SK-MEL-5 (cell line): ENCODE data around the gene SNAPC2. TPM values are rescaled to one million over a fixed set of nuclear protein-coding genes. Genes with fewer than 3 reads are reported as not detected.
"Not testable (repeated sequence)": the region's sequence is repeated elsewhere in the genome, so short reads cannot be mapped to it uniquely, and the experiment has no call there.

Experiments used
- DNase-seq: peaks from one replicate; pipeline ENCODE4 v3.0.0-alpha.2; 2016; ENCODE audit warnings: low read depth, low spot score
- in situ Hi-C: cut with HindIII; loops from 2 replicates; pipeline ENCODE4 v1.10.0; 2016; ENCODE audit warnings: low sequenced_read_pairs, high pct_unique_total_duplicates, low pct_unique_long_range_greater_than_20kb
- total RNA-seq: library from RNA; depleted of rRNA; stranded (reverse); fragments of >200 nt; shearing (Covaris generic); gene quantifications from 2 replicates; pipeline ENCODE4 v1.2.3, GENCODE V29; 2014

SNAPC2 gene
- total RNA-seq, 1 experiment from 2014 or later: 16.7 TPM

GRCh38 chr19:7915250-7916102 lies 4.7 kb upstream of the SNAPC2 start:
- DNase-seq: no peak
- in situ Hi-C loops: no loop called here

GRCh38 chr19:7916103-7916954 lies 3.8 kb upstream of the SNAPC2 start:
- in situ Hi-C loops: no loop called here
- DNase-seq: no peak

DNA sequence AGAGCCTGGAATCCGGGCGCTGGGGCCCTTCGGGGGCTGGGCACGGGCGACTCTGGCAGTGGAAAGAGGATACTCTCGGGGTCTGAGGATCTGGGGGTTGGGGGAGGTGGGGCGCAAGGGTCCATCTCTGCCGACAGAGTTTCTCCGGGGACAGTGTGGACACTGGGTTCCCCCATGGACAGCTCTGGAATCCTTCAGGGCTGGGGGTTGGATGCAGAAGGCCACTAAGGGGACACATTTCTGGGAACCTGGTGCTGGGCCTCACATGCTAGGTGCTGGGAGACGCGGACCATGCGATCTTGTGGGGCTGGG lies 3.2 kb upstream of the SNAPC2 start:
- no peak for DNase-seq
- in situ Hi-C loops: no loop called here

DNA sequence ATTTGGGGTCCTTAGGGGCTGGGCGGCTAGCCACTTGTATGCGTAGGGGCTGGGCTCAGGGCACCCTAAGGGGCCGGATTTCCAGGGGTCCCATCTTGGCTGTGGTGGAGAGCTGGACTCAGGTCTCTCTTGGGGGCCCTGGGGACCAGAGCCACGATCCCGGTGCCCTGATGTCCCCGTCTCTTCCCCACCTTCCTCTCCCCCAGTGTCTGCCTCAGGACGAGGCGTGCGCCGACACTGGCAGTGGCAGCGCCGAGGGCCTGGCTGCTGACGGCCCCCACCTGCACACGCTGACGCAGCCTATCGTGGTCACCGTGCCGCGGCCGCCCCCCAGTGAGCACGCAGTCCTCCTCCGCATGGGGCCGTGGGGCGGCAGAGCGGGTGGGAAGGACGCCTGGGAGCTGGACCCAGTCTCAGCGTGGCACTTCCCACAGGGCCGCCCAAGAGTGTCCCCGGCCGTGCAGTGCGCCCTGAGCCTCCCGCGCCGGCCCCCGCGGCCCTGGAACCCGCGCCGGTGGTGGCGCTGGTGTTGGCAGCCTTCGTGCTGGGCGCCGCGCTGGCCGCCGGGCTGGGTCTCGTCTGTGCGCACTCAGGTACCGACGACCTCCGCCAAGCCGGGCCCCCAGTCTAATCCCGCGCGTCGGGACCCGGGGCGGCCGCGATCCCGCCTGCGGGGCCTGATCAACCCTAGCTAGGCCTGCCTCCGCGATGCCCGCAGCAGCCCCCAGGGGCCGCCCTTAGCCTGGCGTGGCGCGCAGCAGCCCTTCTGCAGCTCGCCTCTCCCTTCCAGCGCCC lies 2.7 kb upstream of the SNAPC2 start:
- in situ Hi-C loops: no loop called here

DNA sequence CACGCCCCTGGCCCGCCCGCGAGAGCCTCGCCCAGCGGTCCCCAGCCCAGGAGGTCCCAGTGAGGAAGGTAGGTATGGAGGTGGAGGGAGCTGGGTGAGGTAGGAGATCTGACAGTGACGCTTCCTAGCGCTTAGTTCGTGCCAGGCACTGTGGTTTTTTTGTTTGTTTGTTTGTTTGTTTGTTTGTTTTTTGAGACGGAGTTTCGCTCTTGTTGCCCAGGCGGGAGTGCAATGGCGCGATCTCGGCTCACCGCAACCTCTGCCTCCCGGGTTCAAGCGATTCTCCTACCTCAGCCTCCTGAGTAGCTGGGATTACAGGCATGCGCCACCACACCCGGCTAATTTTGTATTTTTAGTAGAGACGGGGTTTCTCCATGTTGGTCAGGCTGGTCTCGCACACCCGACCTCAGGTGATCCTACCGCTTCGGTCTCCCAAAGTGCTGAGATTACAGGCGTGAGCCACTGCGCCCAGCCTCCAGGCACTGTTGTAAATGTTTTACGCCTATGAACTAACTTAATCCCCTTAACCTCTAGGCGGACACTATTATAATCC lies 2.0 kb upstream of the SNAPC2 start:
- DNase-seq, in situ Hi-C loops: not testable (repeated sequence)

More for the DNA sequence above, 2.7 kb upstream of the SNAPC2 start:
- no peak for DNase-seq

DNA sequence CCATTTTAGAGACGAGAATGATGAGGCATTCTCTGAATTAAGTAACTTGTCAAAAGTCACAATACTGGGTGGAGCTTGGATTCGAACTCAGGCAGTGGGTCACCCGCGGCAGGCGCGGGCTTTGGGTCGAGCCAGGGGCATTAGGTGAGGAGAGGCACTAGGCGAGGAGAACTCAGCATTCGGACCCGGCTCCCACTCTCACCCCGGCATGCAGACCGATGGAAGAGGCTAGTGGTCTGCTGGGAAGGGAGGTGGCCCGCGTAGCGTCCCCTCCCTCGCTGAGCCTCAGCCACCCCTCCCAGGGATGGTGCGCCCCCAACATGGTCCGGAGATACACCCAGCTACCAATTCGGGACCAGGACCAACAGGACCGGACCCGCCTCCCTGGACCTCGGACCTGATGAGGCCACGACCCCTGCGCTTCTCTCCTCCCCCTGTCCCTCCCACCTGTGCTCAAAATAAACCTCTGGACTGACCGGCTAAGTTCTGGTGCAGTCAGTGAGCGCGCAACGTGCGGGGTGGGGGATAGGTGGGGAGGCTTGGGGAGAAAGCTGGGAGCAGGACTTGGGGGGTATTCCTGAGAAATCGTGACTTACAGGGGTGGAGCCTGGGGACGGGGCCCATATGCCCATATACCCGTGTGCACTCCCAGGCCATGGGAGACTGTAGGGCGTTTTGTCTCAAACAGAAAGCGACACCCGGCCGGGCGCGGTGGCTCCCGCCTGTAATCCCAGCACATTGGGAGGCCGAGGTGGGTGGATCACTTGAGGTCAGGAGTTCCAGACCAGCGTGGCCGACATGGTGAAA lies 1.3 kb upstream of the SNAPC2 start:
- DNase-seq: no peak

DNA sequence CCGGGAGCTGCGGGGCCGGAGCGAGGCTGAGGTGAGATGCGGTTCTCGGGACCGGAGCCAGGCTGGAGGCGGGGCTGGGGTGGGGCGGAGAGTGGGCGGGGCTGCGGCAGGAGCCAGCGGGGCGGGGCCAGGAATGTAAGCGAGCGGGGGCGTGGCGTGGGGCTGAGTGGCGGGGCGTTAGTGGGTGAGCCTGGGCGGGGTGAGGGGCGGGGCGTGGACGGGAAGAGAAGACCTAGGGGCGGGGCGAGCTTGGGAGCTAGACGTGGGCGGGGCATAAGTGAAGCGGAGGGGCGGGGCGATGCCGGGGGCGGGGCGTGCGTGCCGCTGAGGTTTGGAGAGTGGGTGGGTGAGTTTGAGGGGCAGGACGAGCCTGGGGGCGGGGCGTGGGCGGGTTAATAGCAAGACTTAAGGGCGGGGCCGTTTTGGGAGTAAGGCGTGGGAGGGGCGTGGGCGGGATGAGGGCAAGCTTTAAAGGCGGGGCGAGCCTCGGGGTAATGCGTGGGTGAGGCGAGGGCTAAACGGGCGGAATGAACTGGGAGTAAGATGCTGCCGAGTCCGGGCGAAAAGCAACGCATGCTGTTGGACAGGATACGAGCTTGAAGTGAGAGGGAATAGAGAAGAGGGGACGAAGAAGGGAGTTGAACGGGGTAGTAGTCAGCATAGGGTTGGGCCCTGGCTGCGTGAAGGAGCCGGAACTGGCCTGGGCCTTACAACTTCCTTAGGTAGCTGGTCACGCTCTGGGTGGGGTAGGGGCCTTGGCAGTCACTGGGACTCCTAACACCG lies 572 bp downstream of the SNAPC2 start:
- in situ Hi-C loops: no loop called here
- peak; percentile 93 for DNase-seq

More for the DNA sequence above, 1.3 kb upstream of the SNAPC2 start:
- in situ Hi-C loops: no loop called here

GRCh38 chr19:7921302-7921966 lies 1.3 kb downstream of the SNAPC2 start:
- no peak for DNase-seq
- in situ Hi-C loops: no loop called here

DNA sequence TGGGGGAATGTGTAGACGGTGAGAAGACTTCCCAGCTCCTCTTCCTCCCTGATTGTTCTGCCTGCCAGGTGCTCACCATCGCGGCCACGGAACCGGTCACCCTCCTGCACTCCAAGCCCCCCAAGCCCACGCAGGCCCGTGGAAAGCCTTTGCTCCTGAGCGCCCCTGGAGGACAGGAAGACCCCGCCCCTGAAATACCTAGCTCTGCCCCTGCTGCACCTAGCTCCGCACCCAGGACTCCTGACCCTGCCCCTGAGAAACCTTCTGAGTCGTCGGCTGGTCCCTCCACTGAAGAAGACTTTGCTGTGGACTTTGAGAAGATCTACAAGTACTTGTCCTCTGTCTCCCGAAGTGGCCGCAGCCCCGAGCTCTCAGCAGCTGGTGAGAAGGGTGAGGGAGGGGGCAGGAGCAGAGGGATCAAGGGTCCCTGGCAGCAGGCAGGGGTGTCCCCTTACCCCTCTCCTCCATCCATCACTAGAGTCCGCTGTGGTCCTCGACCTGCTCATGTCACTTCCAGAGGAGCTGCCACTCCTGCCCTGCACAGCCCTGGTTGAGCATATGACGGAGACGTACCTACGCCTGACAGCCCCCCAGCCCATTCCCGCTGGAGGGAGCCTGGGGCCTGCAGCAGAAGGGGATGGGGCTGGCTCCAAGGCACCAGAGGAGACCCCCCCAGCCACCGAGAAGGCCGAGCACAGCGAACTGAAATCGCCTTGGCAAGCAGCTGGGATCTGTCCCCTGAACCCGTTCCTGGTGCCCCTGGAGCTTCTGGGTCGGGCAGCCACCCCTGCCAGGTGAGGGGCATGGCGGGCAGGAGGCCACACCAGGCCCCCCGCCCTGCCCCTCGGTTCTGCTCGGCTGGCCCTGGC lies 2.1 kb downstream of the SNAPC2 start:
- no peak for DNase-seq
- in situ Hi-C loops: no loop called here

DNA sequence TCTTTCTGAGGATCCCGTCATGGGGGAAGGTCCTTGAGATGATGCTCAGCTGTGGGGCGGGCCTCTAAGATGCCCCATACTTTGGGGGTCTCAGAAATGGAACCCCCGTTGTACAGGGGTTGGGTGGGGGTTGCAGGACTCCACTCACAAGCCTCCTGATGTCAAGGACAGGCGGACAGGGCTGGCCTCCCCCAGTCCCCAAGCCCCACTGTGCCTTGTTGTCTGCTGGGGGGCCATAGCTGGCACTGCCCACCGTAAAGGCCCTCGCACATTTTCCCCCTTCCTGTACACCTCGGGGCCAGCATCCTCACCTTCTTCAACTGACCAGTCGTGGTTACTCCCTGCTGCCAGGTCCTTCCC lies 2.7 kb downstream of the SNAPC2 start:
- in situ Hi-C loops: no loop called here
- no peak for DNase-seq

DNA sequence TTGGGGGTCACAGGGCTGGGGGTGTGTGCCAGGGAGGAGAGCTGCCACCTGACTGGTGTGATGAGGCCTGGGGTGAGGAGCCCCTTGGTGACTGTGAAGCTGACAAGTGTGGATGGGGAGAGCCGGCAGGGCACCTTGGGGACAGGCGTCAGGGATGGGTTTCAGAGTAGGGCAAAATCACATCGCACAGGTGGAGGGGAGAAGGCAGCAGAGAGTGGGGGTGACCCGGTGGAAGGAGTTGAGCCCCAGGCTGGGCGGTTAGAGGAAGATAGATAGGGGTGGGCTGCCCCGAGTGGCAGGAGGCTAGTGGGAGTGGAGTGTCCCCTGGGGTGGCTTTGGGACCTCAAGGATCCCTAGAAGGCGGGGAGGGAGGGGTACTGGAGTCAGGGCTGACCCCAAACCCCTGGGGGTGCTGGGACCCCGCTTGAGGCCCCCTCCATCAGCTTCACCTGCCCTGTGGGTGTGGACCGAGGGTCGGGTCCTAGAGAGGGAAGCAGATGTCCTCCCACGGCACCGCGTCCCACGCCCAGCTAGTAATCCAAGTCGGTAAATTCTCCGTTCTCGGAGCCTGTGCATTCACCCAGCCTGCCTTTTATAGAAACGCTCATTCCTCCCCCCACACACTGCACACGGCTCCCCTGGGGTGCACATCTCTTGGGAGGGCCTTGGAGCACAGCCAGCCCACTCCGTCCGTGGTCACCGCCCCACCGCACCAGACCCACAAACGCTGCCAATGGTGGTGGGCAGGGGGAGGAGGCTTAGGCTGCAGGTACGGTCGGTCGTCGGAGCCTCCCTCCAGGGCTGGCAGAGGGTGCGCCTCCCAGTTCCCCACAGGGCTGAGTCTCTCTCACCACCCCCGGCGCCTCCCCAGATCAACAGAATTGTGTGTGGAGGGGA lies 3.4 kb downstream of the SNAPC2 start:
- in situ Hi-C loops: no loop called here
- no peak for DNase-seq

- in situ Hi-C loops: no loop called here
- DNase-seq: no peak
These were observed 4.1 kb downstream of the SNAPC2 start for GRCh38 chr19:7924241-7924640.

GRCh38 chr19:7924651-7925170 lies 4.6 kb downstream of the SNAPC2 start:
- in situ Hi-C loops: no loop called here
- DNase-seq: no peak
